ENCODE results near the gene MFAP2. TPM values are rescaled to one million over a fixed set of nuclear protein-coding genes. Genes with fewer than 3 reads are reported as not detected.

The MFAP2 gene
- total RNA-seq, 1 experiment from 2014 or later, result 141 TPM

DNA sequence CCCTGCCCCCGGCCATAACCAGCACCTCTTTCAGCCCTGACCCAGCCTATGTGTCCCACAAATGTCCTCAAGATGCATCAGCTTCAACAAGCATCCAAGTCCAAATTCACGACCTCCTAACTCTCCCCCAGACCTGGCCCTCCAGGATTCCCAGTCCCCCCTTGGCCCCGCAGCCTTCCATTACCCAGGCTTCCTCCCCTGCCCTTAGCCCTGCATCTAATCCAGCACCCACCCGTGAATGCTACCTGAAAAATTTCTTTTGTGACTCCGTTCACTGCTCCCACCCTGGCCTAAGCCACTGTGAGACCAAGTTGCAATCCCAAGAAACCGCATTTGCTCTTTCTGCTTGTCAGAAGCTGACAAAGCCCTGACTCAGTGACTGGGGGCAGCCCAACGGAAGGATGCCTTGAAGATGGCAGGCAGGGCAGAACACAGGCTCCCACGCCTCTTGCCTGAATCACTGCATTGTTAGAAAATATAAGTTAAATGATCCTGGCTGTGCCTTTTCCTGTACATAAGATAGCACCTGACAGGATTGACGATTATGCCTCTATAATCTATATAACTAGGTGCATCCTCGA, 939 bp upstream of the MFAP2 start (continued):
- TF ChIP-seq CBFB (CRISPR knock-in tag; IDR thresholded peaks at IDR 0.05; ENCODE audit: low read depth) (no peak), PRRX2 (CRISPR knock-in tag; IDR thresholded peaks at IDR 0.05) (no peak)

DNA sequence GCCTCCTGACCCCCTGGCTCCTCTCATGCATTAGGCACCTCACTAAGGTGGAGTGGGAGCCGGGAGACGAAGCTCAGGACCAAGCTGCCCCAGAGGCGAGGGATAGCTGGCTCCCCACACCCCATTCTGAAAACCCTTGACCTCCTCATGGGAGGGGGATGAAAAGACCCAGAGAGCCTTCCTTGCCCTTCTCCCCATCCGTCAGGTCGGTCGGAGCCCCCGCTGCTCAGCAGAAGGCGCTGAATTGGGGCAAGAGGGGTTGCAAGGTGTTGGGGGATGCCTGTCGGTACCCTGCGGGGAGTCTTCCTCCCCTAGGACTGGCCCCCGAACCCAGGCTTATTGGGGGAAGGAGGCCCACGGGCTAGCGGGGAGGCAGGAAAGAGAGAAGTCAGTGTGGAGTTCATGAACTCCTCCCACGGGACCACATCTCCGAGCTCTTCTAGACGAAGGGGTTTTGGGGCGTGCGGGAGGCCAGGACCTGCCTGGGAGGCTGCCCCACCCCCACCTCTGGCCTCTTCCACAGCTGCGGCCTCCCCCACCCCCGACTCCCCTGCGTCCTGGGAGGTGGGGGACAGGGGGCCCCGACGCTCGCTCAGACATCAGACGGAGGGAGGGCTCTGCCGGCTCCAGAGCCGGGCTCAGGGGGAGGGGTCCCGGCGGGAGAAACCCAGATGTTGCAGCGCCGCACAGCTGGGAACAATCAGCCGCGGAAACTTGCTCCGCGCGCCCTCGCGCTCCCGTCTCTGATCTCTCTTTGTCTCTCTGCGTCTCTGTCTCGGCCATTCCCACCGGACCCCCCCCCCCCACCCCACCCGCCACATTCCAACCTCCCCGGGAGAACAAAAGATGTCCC, 719 bp downstream of the MFAP2 start:
- ChIA-PET CTCF (interaction anchor here (0.7 to 5.9 kb wide), 9 partner anchors 8 to 66 kb away, joined by 3 to 34 read pairs (median 5); no protein-coding TSS in a partner anchor), POLR2A (interaction anchor here (1.0 to 1.8 kb wide), 2 partner anchors 18 to 37 kb away, joined by 3 to 4 read pairs; no protein-coding TSS in a partner anchor)
- no peaks in the 10 kb centered on the region for H3K9me3 Mint-ChIP-seq
- H3K27me3 Mint-ChIP-seq (ENCODE audit: low read depth), result no peaks in the 10 kb centered on the region; the same call in 1 of the 2 replicates
- H3K36me3 Mint-ChIP-seq, result peaks cover 2% of the 10 kb centered on the region; the same call in 1 of the 2 replicates
- H3K4me1 Mint-ChIP-seq, result peaks cover 42% of the 10 kb centered on the region
- no peak overlapping the region for H3K27ac Mint-ChIP-seq
- DNase-seq (ENCODE audit: low spot score), result peak; percentile 59
- peak; percentile 9; the same call in 1 of the 2 replicates for ATAC-seq
- TF ChIP-seq, protein P1, sequence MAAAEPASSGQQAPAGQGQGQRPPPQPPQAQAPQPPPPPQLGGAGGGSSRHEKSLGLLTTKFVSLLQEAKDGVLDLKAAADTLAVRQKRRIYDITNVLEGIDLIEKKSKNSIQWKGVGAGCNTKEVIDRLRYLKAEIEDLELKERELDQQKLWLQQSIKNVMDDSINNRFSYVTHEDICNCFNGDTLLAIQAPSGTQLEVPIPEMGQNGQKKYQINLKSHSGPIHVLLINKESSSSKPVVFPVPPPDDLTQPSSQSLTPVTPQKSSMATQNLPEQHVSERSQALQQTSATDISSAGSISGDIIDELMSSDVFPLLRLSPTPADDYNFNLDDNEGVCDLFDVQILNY (CRISPR knock-in tag; IDR thresholded peaks at IDR 0.05), result 0 out of 2 replicates have a peak, but pooled peaks have one; percentile 34
- TF ChIP-seq MLX (CRISPR knock-in tag; IDR thresholded peaks at IDR 0.05), result no peak
- H3K4me3 Mint-ChIP-seq, result peak overlapping the region; percentile 70

- Mint-ChIP-seq H3K27ac (no peak overlapping the region), H3K27me3 (ENCODE audit: low read depth) (no peaks in the 10 kb centered on the region; the same call in 1 of the 2 replicates), H3K9me3 (no peaks in the 10 kb centered on the region), H3K36me3 (peaks cover 2% of the 10 kb centered on the region; the same call in 1 of the 2 replicates), H3K4me1 (peaks cover 42% of the 10 kb centered on the region), H3K4me3 (peak overlapping the region; percentile 70)
- TF ChIP-seq MAX (CRISPR knock-in tag; IDR thresholded peaks at IDR 0.05) (no peak), KAT7 (CRISPR knock-in tag; IDR thresholded peaks at IDR 0.05; ENCODE audit: borderline replicate concordance) (0 out of 2 replicates have a peak, but pooled peaks have one; percentile 18)
- no peak for ATAC-seq
- CTCF ChIA-PET, result interaction anchor here (0.6 to 5.9 kb wide), 13 partner anchors 8 to 508 kb away, joined by 3 to 34 read pairs (median 4); no protein-coding TSS in a partner anchor
- POLR2A ChIA-PET, result interaction anchor here (1.8 kb wide), 1 partner anchor 38 kb away, joined by 4 read pairs; no protein-coding TSS in a partner anchor
- DNase-seq (ENCODE audit: low spot score), result no peak
Measured at GRCh38 chr1:16978567-16979474, 1.6 kb downstream of the MFAP2 start.

GRCh38 chr1:16978139-16978538, 2.3 kb downstream of the MFAP2 start:
- POLR2A ChIA-PET, result no interaction called here
- CTCF ChIA-PET, result interaction anchor here (0.6 to 5.9 kb wide), 9 partner anchors 9 to 509 kb away, joined by 3 to 34 read pairs (median 4); no protein-coding TSS in a partner anchor
- H3K27me3 Mint-ChIP-seq (ENCODE audit: low read depth), result no peaks in the 10 kb centered on the region; the same call in 1 of the 2 replicates
- no peak for DNase-seq (ENCODE audit: low spot score)
- H3K9me3 Mint-ChIP-seq, result no peaks in the 10 kb centered on the region
- peaks cover 4% of the 10 kb centered on the region; the same call in 1 of the 2 replicates for H3K36me3 Mint-ChIP-seq
- peaks cover 35% of the 10 kb centered on the region for H3K4me1 Mint-ChIP-seq
- H3K27ac Mint-ChIP-seq, result no peak overlapping the region
- no peak overlapping the region; the same call in 1 of the 2 replicates for H3K4me3 Mint-ChIP-seq
- ATAC-seq, result no peak
- TF ChIP-seq IRF2 (CRISPR knock-in tag; IDR thresholded peaks at IDR 0.05; ENCODE audit: borderline replicate concordance, low read depth) (no peak), FOXJ3 (CRISPR knock-in tag; IDR thresholded peaks at IDR 0.05; ENCODE audit: borderline replicate concordance) (no peak), CREB1 (CRISPR knock-in tag; IDR thresholded peaks at IDR 0.05) (no peak), ELF4 (CRISPR knock-in tag; IDR thresholded peaks at IDR 0.05; ENCODE audit: low read depth) (no peak), NR3C1 (CRISPR knock-in tag; conservative IDR thresholded peaks at IDR 0.05; ENCODE audit: low read depth) (no peak), FOXK1 (CRISPR knock-in tag; IDR thresholded peaks at IDR 0.05) (no peak), GRHL2 (CRISPR knock-in tag; IDR thresholded peaks at IDR 0.05; ENCODE audit: insufficient replicate concordance, severe bottlenecking) (no peak), ZNF121 (CRISPR knock-in tag; IDR thresholded peaks at IDR 0.05) (no peak), OVOL2 (CRISPR knock-in tag; IDR thresholded peaks at IDR 0.05; ENCODE audit: borderline replicate concordance) (no peak)
- TF ChIP-seq, protein P2, sequence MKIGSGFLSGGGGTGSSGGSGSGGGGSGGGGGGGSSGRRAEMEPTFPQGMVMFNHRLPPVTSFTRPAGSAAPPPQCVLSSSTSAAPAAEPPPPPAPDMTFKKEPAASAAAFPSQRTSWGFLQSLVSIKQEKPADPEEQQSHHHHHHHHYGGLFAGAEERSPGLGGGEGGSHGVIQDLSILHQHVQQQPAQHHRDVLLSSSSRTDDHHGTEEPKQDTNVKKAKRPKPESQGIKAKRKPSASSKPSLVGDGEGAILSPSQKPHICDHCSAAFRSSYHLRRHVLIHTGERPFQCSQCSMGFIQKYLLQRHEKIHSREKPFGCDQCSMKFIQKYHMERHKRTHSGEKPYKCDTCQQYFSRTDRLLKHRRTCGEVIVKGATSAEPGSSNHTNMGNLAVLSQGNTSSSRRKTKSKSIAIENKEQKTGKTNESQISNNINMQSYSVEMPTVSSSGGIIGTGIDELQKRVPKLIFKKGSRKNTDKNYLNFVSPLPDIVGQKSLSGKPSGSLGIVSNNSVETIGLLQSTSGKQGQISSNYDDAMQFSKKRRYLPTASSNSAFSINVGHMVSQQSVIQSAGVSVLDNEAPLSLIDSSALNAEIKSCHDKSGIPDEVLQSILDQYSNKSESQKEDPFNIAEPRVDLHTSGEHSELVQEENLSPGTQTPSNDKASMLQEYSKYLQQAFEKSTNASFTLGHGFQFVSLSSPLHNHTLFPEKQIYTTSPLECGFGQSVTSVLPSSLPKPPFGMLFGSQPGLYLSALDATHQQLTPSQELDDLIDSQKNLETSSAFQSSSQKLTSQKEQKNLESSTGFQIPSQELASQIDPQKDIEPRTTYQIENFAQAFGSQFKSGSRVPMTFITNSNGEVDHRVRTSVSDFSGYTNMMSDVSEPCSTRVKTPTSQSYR (CRISPR knock-in tag; IDR thresholded peaks at IDR 0.05), result no peak
- TF ChIP-seq, protein P3, sequence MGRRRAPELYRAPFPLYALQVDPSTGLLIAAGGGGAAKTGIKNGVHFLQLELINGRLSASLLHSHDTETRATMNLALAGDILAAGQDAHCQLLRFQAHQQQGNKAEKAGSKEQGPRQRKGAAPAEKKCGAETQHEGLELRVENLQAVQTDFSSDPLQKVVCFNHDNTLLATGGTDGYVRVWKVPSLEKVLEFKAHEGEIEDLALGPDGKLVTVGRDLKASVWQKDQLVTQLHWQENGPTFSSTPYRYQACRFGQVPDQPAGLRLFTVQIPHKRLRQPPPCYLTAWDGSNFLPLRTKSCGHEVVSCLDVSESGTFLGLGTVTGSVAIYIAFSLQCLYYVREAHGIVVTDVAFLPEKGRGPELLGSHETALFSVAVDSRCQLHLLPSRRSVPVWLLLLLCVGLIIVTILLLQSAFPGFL (CRISPR knock-in tag; IDR thresholded peaks at IDR 0.05; ENCODE audit: borderline replicate concordance), result no peak
- TF ChIP-seq, protein P4, sequence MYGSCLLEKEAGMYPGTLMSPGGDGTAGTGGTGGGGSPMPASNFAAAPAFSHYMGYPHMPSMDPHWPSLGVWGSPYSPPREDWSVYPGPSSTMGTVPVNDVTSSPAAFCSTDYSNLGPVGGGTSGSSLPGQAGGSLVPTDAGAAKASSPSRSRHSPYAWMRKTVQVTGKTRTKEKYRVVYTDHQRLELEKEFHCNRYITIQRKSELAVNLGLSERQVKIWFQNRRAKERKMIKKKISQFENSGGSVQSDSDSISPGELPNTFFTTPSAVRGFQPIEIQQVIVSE (CRISPR knock-in tag; IDR thresholded peaks at IDR 0.05; ENCODE audit: borderline replicate concordance), result no peak
